Left lobe of liver (tissue), 2 donors: ENCODE measurements around the gene C5orf47. TPM values are rescaled to one million over a fixed set of nuclear protein-coding genes. Genes with fewer than 3 reads are reported as not detected.

Experiments used
- ATAC-seq: fragments of 200-7000 bp; cut with Tn5 transposase; one replicate; pipeline ENCODE4 v1.9.1; 2020; ENCODE audit warnings: mild to moderate bottlenecking, moderate library complexity
- DNase-seq: peaks from one replicate; pipeline ENCODE4 v3.0.0-alpha.2; 2020; ENCODE audit warnings: low spot score
- total RNA-seq: library from RNA; stranded (reverse); gene quantifications from one replicate; pipeline ENCODE4 v1.2.1, GENCODE V29; 2021
- donor health status: DM: no; HTN: no; CAD: no; lungs with moderate emphysema.
- donor health status: DM: no; HTN: yes; CAD: no.

C5orf47 gene
- total RNA-seq, 1 donor from 2014 or later: not detected

GRCh38 chr5:173969167-173970049 is 19.6 kb upstream of the C5orf47 start:
- ATAC-seq (peak; percentile 36), DNase-seq (no peak)

- DNase-seq: no peak
Observed at GRCh38 chr5:173970878-173971650, 17.9 kb upstream of the C5orf47 start.

GRCh38 chr5:173971681-173972345 is 17.2 kb upstream of the C5orf47 start:
- no peak for ATAC-seq
- DNase-seq: no peak

More at GRCh38 chr5:173970878-173971650, 17.9 kb upstream of the C5orf47 start:
- no peak for ATAC-seq

GRCh38 chr5:173972607-173972924 is 16.4 kb upstream of the C5orf47 start:
- ATAC-seq (no peak), DNase-seq (no peak)

GRCh38 chr5:173972925-173973615 is 15.9 kb upstream of the C5orf47 start:
- peak; percentile 96 for ATAC-seq
- peak; percentile 84 for DNase-seq

- DNase-seq (no peak), ATAC-seq (peak; percentile 61)
Observed at GRCh38 chr5:173973616-173973969, 15.4 kb upstream of the C5orf47 start.

- ATAC-seq (no peak), DNase-seq (no peak)
Observed at GRCh38 chr5:173974688-173975239, 14.2 kb upstream of the C5orf47 start.

- DNase-seq: no peak
- ATAC-seq: no peak
Observed at GRCh38 chr5:173981185-173981761, 7.7 kb upstream of the C5orf47 start.

GRCh38 chr5:173984218-173984617 is 4.8 kb upstream of the C5orf47 start:
- no peak for DNase-seq
- peak; percentile 87 for ATAC-seq

- no peak for DNase-seq
- ATAC-seq: no peak
Observed at GRCh38 chr5:173989432-173990082, 587 bp downstream of the C5orf47 start.

- ATAC-seq: no peak
Observed at GRCh38 chr5:173997331-173997730, 8.4 kb downstream of the C5orf47 start.

GRCh38 chr5:173998531-173998930 is 9.6 kb downstream of the C5orf47 start:
- DNase-seq: no peak
- ATAC-seq: no peak

More at GRCh38 chr5:173997331-173997730, 8.4 kb downstream of the C5orf47 start:
- DNase-seq: no peak

GRCh38 chr5:174000076-174000475 is 11.1 kb downstream of the C5orf47 start:
- ATAC-seq: no peak
- no peak for DNase-seq

GRCh38 chr5:174003795-174004194 is 14.8 kb downstream of the C5orf47 start:
- no peak for DNase-seq
- no peak for ATAC-seq

GRCh38 chr5:174008922-174009321 is 20.0 kb downstream of the C5orf47 start:
- DNase-seq: no peak
- no peak for ATAC-seq

- no peak for DNase-seq
- no peak for ATAC-seq
Observed at GRCh38 chr5:174010365-174010764, 21.4 kb downstream of the C5orf47 start.

GRCh38 chr5:174011441-174011840 is 22.5 kb downstream of the C5orf47 start:
- ATAC-seq (no peak), DNase-seq (no peak)

- peak; percentile 89 for ATAC-seq
Observed at GRCh38 chr5:174020069-174020927, 31.3 kb downstream of the C5orf47 start.

GRCh38 chr5:174020928-174021304 is 31.9 kb downstream of the C5orf47 start:
- DNase-seq: no peak
- ATAC-seq: no peak

More at GRCh38 chr5:174020069-174020927, 31.3 kb downstream of the C5orf47 start:
- DNase-seq: peak; percentile 51
